Thyroid gland (tissue), 4 donors: ENCODE data around the gene PARVB.

ENCODE experiments used
- POLR2A ChIP-seq, 2 donors: fragments of 450-650 bp; IDR thresholded peaks; one replicate each; pipeline ENCODE4 v1.6.1; 2017; ENCODE audit warnings: antibody characterized with exemption in 2 of 2, mild to moderate bottlenecking in 2 of 2, moderate library complexity in 1 of 2
- TF ChIP-seq, protein P1 (sequence below), 6 experiments: fragments of 200-600 bp in 3 of 6; fragments of 450-650 bp in 3 of 6; sonication (generic) in 3 of 6; IDR thresholded peaks; one replicate each; pipeline ENCODE4 v1.5.1; 2016 to 2019; ENCODE audit warnings: antibody characterized with exemption in 6 of 6, mild to moderate bottlenecking in 2 of 6, inconsistent platforms in 1 of 6, moderate library complexity in 1 of 6

DNA sequence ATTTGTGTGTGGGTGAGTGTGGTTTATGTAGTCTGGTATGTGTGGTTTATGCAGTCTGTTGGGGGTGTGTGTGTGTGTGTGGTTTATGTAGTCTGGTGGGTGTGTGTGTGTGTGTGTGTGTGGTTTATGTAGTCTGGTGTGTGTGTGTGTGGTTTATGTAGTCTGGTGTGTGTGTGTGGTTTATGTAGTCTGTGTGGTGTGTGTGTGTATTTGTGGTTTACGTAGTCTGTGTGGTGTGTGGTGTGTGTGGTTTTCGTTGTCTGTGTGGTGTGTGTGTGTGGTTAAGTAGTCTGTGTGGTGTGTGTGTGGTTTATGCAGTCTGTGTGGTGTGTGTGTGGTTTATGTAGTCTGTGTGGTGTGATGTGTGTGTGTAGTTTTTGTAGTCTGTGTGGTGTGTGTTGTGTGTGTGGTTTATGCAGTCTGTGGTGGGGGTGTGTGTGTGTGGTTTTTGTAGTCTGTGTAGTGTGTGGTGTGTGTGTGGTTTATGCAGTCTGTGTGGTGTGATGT lies 130.4 kb downstream of the PARVB start:
- TF ChIP-seq, protein P1, sequence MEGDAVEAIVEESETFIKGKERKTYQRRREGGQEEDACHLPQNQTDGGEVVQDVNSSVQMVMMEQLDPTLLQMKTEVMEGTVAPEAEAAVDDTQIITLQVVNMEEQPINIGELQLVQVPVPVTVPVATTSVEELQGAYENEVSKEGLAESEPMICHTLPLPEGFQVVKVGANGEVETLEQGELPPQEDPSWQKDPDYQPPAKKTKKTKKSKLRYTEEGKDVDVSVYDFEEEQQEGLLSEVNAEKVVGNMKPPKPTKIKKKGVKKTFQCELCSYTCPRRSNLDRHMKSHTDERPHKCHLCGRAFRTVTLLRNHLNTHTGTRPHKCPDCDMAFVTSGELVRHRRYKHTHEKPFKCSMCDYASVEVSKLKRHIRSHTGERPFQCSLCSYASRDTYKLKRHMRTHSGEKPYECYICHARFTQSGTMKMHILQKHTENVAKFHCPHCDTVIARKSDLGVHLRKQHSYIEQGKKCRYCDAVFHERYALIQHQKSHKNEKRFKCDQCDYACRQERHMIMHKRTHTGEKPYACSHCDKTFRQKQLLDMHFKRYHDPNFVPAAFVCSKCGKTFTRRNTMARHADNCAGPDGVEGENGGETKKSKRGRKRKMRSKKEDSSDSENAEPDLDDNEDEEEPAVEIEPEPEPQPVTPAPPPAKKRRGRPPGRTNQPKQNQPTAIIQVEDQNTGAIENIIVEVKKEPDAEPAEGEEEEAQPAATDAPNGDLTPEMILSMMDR (IDR thresholded peaks at IDR 0.05) = no peak
- TF ChIP-seq POLR2A (IDR thresholded peaks at IDR 0.05) = no peak
